ENCODE results near the gene ARPC2.
A peak's percentile ranks its signal among the peaks of the same experiment; 100 is the strongest.

Gene ARPC2

DNA sequence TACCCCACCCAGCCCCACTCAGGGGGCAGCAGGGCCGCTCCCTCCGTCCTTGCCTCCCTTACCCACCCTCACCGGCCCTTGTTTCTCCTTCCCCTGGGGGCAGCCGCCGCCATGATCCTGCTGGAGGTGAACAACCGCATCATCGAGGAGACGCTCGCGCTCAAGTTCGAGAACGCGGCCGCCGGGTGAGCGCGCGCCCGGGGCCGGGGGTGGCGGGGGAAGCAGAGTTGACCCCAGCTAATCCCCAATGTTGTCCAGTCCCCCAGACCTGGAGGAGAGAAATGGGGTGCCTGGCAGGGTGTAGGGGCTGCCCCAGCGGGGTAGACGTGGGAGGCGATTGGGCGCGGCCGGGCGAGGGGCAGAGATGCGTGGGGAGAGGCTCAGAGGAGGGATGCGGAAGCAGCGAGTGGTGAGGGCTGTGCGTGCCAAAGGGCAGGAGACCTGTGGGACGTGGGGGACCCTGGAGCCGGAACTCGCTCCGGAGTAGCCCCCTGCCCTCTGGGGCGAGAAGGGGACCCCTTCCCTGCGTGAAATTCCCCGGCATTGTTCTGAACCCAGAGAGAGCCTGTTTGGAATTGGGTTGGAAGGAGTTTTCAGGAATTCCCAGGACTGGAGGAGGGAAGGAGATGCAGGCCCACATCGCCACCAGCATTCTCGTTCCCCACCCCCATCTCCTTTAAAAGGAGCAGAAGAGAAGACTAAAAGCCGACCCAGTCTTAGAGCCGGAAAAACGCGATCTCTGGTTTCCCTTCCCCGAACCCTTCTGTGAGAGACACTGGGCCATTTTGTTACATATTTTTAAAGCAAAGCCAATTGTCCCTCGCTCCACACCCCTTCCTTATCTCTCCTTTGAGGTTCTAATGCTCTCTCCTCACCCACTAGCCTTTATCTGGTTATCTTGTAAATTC lies 625 bp downstream of the ARPC2 start:
- DNase-seq: peak; percentile 38 to 77 (median 57)

DNA sequence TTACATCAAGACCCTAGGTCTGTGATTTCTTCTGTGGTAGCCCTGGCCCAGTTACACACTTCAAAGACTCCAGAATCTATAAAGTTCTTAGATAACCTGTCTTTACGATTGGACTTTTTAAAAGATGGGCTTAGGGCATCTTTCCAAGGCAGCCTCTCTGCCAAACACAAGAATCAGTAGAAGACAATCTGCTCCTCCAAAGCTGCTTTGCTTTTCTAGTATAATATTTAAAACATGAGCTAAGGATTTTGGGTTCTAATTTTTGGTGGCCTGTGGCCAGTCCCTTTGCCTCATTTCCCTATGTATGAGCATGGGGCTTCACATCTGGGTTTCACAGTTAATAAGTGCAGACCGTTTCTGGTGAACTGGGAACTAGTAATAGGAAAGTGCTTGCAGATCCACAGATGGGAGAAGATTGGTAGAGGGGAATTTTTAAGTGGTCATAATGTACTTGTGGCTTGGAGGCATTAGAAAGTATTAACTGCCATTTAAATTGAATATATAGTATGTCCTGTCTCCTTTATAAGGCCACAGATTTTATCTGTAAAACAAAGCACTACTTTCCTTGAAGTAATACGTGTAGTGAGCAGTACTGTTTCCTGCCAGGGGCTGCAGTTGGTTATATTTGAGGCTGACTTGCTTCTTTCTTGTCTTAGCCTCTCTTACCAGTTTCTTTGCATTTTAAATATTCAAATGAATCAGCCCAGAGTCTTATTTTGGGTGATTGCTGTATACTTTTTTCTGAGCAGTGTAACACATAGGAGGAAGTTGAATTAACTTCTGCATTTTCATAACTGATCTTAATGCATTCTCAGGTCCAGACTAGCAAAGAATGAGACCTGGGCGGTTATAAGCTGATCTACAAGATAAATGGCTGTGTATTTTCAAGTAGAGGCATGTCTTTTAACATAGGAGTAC lies 1.5 kb downstream of the ARPC2 start:
- peak in 1 of 5 donors; percentile 79 for DNase-seq

DNA sequence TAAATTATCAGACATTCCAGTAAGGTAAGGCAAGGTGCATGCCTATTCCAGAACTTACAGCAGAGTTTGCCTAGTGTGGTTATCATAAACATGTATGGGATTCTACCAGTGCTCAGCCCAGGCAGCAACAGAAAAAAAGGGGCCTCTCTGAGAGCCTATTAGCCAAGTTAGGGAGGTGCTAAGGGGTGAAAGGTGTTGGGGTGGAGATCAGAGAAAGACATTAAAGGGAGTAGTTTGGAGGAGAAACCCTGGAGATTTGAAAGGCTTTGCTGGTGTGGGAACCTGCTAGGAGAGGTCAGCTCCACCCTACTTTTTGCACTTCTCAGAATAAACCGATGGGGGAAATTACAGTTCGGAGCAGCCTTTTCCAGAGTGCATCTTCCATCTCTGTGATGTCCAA lies 2.9 kb downstream of the ARPC2 start:
- DNase-seq: peak in 1 of 5 donors; percentile 26

DNA sequence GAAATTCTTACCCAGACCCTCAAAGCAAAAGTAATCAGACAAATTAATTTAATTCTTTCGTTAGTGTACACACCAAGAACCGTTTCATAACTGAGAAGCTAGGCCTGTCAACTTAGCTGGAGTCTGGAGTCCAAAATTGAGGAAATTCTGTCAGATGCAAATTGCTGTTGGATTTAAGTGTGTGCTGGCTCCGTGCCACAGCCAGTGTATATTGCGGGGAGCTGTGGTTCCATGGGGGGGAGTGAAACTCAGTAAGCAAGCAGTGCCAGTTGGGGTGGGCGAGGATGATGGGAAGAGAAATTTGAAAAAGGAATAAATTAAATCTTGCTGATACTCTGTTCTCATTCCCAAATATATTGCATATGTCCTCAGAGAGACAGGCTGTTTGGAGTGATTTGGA lies 4.0 kb downstream of the ARPC2 start:
- DNase-seq: no peak

DNA sequence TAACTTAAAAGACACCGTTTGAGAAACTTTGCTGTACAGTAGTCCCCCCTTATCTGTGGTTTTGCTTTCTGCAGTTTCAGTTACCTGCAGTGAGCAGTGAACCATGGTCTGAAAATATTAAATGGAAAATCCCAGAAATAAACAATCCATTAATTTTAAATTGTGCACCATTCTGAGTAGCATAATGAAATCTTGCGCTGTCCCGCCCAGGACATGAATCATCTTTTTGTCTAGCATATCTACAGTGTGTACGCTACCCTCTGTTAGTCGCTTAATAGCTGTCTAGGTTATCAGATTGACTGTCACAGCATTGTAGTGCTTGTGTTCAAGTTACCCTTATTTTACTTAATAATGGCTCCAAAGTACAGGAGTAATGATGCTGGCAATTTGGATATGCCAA lies 6.1 kb downstream of the ARPC2 start:
- peak in 1 of 5 donors; percentile 32 for DNase-seq

DNA sequence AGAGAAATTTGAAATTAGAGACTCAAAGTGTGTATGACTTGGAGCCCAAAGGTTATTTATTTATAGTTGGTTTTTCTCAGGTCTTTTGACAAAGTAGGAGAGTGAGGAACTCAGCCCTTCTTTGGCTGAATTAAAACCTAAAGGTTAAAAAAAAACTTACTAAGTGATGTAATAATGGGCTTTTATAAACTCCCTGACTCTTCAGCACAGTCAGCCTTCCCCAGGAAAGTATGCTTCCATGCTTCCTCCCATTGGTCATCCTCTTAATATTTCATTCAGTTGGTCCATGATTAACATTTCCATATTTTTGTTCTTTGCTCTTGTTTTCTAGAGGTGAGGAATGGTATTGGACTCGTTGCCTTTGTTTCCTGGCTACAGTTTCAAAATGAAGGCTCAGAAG lies 7.2 kb downstream of the ARPC2 start:
- no peak for DNase-seq

DNA sequence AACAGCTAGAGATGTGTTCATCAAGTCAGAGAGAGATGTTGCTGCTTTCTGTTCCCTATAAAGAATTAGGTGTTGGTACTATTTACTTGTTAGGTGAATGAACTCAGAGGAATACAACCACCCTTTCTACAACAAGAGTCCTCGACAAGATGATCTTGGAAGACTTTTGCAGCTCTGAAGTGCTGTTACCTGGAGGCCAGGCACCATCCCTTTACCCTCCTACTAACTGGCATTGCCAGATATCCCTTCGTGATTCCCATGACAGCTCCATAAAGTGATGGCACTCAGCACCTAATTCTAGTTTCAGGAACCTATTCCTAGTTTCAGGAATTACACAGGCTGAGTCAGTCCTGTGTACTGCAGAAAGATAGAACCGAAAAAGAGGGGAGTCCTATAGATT lies 9.9 kb downstream of the ARPC2 start:
- no peak for DNase-seq

DNA sequence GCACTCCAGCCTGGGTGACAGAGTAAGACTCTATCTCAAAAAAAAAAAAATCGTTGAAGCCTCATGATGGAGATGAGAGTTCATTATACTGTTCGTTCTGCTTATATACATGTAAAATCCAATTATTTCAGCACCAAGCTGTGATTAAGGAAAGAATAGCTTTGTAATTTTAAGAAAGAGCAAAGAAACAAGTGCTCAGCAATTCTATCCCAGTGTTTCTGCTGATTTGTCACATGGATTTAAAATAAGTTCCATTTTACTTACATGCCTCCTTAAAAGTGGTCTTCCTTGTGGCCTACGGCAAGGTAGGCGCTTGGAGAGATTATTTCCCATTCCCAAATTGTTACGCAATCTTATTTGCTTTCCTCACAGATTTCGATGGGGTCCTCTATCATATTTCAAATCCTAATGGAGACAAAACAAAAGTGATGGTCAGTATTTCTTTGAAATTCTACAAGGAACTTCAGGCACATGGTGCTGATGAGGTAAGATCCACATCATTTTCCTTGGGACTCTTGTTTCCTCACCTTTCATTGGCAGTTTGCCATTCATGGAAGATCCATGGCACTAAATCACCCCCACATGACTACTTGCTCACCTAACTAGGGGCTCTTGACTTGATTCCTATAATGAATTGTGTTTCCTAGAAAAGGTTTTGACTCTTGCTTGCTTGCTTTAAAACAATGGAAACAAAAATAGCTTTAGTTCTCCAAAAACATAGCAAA lies 11.5 kb downstream of the ARPC2 start:
- no peak for DNase-seq

DNA sequence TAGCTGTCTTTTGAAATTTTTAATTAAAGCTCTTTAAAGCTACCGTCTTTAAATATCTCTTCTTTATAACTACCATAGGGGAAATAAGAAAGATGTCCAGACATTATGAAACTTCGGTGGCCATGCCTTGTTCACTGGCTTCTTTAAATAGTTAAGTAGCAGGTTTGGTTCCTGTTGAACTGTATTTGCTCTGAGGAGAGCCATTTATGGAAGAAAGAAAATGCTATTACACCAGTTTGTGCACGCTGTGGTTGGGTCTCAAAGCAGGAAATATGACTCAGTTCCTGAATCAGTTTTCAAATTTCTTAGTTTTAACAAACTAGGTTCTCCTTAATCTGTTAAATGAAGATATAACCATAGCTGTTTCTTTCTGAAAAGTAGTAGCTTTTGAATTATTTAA lies 12.2 kb downstream of the ARPC2 start:
- peak in 2 of 5 donors; percentile 22 to 88 for DNase-seq

DNA sequence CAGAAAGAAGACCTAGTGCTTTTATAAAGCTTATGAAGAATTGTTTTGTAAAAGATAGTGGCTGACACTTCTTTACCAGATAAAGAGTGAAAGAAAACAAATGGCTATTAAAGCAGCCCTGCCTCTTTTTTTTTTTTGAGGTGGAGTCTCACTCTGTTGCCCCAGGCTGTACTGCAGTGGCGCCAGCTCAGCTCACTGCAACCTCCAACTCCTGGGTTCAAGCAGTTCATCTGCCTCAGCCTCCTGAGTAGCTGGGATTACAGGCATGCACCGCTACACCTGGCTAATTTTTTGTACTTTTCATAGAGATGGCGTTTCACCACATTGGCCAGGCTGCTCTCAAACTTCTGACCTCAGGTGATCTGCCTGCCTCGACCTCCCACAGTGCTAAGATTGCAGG lies 12.9 kb downstream of the ARPC2 start:
- peak in 1 of 5 donors; percentile 68 for DNase-seq

DNA sequence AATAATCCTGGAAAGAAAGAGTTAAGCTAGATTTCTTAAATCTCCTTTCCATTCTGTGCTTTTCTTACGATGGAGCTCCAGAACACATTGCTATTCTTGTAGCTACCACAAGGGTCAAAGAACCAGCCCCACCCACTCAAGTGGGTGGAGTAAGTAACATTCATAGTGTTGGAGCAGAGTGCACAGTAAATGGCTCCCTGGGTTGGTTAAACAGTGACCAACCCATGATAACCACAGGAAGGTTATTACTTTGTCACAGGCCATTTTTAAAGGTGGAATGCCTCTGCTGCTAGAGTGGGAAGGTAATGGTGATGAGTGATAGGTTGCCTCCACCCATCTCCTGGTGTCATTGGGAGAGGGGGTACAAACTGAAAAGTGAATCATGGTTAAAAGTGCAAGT lies 13.9 kb downstream of the ARPC2 start:
- DNase-seq: peak in 1 of 5 donors; percentile 72

DNA sequence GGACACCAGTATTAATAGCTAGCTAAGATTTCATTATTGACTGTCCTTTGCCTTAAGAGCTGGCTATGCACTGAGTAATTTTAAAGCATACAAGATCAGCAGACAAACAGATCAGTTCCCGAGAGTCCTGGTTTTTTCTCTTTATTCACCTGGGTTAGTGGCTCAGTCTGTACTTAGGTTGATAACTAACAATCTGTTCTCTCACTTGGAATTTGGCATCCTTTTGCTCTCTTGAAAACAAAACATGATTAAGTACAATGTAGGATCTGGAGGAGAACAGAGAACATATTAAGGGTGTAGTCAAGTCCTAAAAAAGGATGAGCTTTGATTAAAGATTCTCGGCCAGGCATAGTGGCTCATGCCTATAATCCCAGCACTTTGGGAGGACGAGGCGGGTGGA lies 16.6 kb downstream of the ARPC2 start:
- no peak for DNase-seq

DNA sequence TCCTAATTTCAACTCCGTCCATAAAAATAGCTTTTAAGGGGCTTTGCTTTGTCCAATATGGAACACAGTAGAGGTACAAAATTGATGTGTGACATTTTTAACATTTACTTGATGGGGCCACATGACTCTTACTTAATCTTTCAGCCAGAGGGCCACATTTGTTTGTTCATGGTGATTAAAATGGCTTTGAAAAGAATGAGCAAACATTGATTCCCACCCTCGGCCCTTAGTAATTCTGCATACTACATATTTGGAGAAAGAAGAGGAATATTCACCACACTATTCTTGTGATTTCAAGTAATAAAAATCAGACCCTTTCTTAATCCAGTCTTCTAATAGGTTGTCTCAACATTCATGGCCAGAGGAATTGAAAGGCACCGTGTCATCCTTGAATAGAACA lies 17.5 kb downstream of the ARPC2 start:
- no peak for DNase-seq

DNA sequence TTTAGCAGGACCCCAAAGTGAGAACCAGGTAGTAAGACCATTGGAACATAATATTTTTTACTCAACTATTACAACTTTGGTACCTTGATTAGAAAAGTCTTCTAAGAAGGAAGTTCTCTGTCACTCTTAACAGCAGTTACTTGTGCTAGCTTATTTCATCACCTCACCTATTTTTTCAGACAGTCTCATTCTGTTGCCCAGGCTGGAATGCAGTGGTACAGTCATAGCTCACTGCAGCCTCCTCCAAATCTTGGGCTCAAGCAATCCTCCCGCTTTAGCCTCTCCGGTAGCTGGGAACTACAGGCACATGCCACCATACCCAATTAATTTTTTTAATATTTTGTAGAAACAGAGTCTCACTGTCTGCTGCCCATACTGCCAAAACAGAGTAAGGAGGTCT lies 18.0 kb downstream of the ARPC2 start:
- DNase-seq: no peak

DNA sequence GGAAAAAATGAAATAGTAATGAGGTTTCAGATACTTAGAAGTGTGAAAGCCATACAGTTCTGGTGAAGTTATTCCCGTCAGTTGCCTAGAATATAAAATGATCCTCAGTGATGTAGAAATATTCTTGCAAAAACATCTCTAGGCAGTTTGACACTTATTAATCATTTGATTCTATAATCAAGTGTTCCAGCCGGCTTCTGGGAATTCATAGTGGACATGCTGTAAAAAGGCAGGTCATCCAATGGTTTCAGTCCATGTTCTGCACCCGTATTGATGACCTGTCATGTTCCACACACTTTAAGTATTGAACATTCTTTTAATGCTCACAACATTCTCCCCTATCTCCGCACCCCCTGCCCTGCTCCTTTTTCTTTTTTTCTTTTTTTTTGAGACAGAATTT lies 19.8 kb downstream of the ARPC2 start:
- no peak for DNase-seq

DNA sequence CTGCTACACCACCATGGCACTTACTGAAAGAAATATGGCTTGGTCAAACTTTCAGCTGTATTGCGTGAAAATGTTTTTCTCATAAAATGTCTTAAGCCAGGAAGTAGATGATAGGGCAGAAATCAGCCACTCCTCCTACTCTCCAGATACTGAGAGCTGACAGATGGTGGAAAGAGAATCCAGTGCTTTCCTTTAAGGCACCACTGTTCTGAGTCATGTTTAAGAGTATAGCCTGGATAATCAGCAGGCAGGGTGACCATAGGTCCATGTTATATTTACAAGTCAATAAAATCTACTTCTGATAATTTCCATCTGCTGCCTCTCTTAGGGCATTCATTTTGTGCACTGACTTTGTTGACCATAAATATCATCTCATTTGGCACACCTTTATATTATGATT lies 21.9 kb downstream of the ARPC2 start:
- no peak for DNase-seq

DNA sequence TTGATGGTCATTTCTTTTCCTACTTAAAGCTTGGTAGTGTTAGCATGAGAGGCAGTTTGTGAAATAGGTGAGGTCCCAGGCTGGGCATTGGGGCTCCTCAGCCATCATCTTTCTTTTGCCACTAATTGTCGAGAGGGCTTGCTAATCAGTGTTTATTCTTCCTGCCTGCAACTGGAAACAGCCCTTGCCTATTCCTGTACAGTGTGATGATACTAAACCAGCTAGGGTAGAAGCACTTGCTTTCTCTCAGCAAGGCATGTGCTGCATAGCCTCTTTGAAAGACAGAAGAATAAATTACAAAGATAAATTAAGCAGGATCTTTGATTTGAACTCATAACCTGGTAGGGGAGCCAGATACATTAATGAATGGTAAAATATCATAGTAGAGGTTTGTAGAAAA lies 27.2 kb downstream of the ARPC2 start:
- no peak for DNase-seq

DNA sequence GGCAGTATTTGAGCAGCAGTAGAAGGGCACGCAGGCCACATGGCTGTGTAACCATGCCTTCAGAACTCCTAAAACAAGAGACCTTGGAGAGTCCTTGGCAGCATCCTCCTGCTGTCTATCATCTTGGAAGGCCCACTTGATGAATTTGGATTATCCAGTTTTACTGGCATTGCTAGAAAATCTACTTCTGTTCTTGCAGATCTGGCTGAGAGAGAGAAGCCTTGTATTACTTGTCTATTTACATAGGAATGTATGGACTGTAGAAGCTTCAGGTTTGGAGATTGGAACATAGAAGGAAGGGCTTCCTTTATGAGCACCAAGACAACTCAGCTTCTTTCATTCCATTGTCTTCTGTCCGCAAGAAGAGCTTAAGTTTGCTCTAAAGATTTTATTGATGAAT lies 27.7 kb downstream of the ARPC2 start:
- DNase-seq: no peak

DNA sequence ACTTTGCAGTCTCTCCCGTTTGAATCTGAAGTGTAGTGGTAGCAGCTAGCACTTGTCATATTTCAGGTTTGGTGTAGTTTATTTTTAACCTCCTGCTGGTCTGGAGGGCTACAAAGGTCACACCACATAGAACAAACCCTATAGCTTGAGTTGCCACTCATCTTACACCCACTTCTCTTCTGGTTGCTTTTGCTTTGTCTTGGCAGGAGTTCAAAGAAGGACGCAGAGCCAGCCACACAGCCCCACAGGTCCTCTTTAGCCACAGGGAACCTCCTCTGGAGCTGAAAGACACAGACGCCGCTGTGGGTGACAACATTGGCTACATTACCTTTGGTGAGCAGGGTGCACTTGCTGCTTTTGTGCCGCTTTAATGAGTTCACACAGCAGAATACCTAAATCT lies 28.2 kb downstream of the ARPC2 start:
- no peak for DNase-seq

DNA sequence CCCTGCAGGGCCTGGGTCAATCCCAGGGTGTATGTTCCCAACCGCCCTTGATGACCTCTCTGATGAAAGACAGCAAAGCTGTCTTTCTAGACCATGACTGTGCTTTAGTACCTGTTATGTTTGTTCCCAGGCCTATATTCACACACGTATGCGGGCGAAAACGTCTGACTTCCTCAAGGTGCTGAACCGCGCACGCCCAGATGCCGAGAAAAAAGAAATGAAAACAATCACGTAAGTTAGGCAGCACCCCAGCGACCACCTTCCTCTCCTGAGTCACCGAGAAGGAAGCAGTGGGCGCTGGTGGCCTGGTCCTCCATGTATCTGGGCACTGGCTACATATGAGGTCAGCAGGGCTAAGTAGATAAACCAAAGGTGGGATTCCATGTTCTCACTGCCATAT lies 32.7 kb downstream of the ARPC2 start:
- no peak for DNase-seq

DNA sequence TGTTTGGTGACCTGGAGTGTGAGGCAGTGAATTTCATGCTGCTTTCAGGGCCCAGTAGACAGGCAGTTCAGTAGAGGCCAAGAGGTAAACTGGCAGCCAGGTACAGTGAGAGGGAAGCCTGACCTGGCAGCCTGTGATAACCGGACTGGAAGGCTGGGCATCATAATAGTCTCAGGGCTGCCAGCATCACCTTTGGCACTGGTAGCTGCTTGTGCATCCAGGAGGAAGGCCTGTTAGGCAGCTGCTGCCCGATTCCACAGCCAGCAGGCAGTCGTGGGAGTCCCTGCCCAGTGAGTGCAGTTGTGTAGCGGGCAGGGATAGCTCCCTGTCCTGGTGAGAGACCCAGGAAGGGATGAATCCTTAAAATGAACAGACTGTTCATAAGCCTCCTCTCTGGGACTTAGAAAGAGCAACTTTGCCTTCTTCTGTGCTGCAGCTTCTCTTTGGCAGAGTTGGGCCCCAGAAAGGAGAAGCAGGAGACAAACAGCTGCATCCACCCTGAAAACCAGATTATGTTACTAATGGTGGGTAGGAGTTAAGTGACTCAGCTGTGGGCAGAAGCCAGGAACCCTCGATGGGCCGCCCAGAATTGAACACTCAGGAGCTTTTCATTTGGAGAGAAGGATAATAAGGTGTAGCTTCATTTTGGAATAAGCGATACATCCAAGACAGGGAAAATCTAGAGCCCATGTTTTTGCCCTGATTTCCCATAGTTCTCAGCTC lies 35.7 kb downstream of the ARPC2 start:
- DNase-seq: no peak

DNA sequence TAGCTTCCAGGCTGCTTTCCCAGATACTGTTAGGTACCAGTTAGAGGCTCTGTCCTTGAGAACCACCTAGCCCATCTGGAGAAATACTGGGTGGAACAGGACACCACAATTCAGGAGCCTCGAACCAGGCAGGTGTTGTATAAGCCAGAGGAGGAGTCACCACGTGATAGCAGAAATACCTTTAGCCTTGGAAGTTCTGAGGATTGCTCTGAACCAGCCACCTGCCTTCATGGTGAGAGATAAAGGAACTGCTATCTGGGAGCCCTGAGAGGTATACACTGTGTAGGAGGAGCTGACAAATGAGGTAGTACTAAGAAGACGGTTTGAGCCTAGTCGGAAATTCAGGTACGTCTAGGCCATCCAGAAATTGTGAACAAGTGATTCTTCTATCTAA lies 36.2 kb downstream of the ARPC2 start:
- no peak for DNase-seq

All from T-helper 1 cell (primary cell).